Fibroblast of lung (primary cell): ENCODE measurements around the gene VWA2.

ENCODE experiments used
- EZH2 ChIP-seq: IDR thresholded peaks from 2 replicates; pipeline ENCODE4 v1.5.1; 2012; ENCODE audit warnings: low read length, control low read depth, mild to moderate bottlenecking; ENCODE audit errors: missing control alignments
- TF ChIP-seq, protein P1 (sequence below), 2 donors: IDR thresholded peaks in 1 of 2; conservative IDR thresholded peaks in 1 of 2; 1 replicate in 1 of 2; 2 replicates in 1 of 2; pipeline ENCODE4 v1.5.1; 2011 to 2012; ENCODE audit warnings: low read length in 2 of 2, control low read depth in 1 of 2, inconsistent platforms in 1 of 2, low read depth in 1 of 2, mild to moderate bottlenecking in 1 of 2

DNA sequence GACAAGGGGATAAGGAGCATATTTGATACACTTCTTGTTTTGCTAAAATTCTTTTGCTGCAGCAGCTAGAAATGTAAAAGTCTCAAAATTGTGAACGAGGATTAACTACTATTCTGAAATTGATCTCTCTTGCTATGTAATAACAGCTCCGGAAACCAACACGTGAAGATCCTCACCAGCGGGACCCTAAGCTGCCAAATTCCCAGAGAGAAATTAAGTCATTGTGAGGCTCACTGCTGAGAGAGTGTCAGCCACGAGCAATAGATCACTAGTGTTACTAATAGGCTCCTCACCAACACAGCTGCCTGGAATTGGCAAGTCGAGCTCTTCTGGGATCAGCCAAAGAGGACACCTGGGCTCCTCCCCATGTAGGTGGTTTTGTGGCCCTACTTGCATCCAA, 5.6 kb upstream of the VWA2 start:
- no peak for TF ChIP-seq EZH2
- TF ChIP-seq, protein P1, sequence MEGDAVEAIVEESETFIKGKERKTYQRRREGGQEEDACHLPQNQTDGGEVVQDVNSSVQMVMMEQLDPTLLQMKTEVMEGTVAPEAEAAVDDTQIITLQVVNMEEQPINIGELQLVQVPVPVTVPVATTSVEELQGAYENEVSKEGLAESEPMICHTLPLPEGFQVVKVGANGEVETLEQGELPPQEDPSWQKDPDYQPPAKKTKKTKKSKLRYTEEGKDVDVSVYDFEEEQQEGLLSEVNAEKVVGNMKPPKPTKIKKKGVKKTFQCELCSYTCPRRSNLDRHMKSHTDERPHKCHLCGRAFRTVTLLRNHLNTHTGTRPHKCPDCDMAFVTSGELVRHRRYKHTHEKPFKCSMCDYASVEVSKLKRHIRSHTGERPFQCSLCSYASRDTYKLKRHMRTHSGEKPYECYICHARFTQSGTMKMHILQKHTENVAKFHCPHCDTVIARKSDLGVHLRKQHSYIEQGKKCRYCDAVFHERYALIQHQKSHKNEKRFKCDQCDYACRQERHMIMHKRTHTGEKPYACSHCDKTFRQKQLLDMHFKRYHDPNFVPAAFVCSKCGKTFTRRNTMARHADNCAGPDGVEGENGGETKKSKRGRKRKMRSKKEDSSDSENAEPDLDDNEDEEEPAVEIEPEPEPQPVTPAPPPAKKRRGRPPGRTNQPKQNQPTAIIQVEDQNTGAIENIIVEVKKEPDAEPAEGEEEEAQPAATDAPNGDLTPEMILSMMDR (conservative IDR thresholded peaks at IDR 0.05 in 1 of 2, IDR thresholded peaks at IDR 0.05 in 1 of 2; ENCODE audit: low read depth in 1 of 2, low read length in 2 of 2) = no peak
